DLD1 (cell line): ENCODE results near the gene BAZ1B.

Source experiments
- in situ Hi-C: cut with HindIII; loops from 2 replicates; pipeline ENCODE4 v1.10.0; 2017; ENCODE audit warnings: low sequenced_read_pairs

The BAZ1B gene

DNA sequence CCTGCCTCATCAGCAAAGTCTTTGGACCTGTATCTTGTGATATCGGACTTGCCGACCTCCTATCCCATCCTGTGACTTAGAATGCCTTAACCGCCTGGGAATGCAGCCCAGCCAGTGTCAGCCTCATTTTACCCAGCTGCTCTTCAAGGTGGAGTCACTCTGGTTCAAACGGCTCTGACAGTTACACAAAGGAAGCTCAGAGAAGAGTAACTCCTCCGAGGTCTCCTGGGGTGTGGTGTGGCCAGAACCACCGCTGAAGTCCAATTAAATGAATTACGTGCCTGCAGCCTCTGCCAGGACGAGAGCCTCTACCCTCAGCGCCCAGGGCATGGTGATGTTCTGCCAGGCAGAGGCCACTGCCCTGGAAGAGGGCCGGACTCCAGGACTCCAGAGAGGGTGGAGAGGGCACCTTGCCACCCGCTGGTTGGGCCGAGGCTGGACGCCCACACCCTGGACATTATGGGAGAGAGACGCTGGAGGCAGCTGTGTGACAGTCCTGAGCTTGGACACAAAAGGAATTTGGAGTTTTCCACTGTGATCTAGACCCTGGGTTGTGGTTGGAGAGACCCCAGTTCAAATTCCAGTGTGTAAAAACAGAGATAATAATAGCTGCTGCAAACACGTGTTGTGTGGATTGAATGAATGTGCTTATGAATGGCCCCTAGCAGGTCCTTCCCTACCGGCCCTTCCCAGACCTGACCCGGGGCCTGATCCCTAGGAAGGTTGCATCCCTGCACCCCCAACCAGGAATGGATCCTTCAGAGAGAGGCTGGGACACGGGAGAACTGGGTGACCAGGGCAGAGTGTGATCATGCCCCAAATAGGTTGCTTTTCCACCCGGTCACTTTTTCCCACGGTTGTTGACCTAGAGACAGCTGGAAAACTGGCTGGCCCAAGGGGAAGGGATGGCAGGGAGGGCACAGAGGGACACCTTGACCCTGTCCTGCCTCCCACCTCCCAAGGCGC lies 126.3 kb downstream of the BAZ1B start:
- in situ Hi-C loops: no loop called here

DNA sequence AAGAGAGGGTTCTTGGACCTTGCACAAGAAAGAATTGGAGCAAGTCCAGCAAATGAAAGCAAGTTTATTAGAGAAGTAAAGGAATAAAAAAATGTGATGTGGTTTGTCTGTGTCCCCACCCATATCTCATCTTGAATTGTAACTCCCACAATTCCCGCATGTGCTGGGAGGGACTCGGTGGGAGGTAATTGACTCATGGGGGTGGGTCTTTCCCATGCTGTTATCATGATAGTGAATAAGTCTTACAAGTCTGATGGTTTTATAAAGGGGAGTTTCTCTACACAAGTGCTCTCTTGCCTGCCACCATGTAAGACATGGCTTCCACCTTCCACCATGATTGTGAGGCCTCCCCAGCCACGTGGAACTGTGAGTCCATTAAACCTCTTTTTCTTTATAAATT lies 127.7 kb downstream of the BAZ1B start:
- in situ Hi-C loops: no loop called here

- in situ Hi-C loops: no loop called here
Measured at GRCh38 chr7:73391396-73391795, 130.7 kb downstream of the BAZ1B start.
